Mesendoderm (in vitro differentiated cells): Measurements from ENCODE around the gene ARMH3. TPM values are rescaled to one million over a fixed set of nuclear protein-coding genes. Genes with fewer than 3 reads are reported as not detected.

ENCODE experiments used
- DNase-seq: peaks from one replicate; pipeline ENCODE4 v3.0.0; 2013
- H2AK5ac ChIP-seq: 2 replicates; pipeline ENCODE4 v1.6.1; 2013; ENCODE audit warnings: low read length, inconsistent platforms
- H2BK120ac ChIP-seq: 2 replicates; pipeline ENCODE4 v1.6.1; 2013; ENCODE audit warnings: low read depth, mild to moderate bottlenecking, low read length, moderate library complexity, mixed read lengths
- H2BK15ac ChIP-seq: replicated peaks from 2 replicates; pipeline ENCODE4 v1.6.1; 2013; ENCODE audit warnings: low read depth, mild to moderate bottlenecking, moderate library complexity
- H2BK5ac ChIP-seq: 2 replicates; pipeline ENCODE4 v1.6.1; 2013; ENCODE audit warnings: low read length, inconsistent platforms
- H3K18ac ChIP-seq: 2 replicates; pipeline ENCODE4 v1.6.1; 2013; ENCODE audit warnings: mild to moderate bottlenecking, low read length, mixed read lengths
- H3K23ac ChIP-seq: one replicate; pipeline ENCODE4 v1.6.1; 2013; ENCODE audit warnings: low read length
- H3K27ac ChIP-seq: 2 replicates; pipeline ENCODE4 v1.5.1; 2013; ENCODE audit warnings: low read depth, mild to moderate bottlenecking, inconsistent platforms, low read length, moderate library complexity
- H3K27me3 ChIP-seq: 2 replicates; pipeline ENCODE4 v1.6.1; 2013; ENCODE audit warnings: low read length, control low read depth, mild to moderate bottlenecking, inconsistent platforms; ENCODE audit not compliant: insufficient read depth, poor library complexity
- H3K36me3 ChIP-seq: 2 replicates; pipeline ENCODE4 v1.6.1; 2013; ENCODE audit warnings: low read length, inconsistent platforms; ENCODE audit not compliant: control insufficient read depth, insufficient read depth
- H3K4ac ChIP-seq: one replicate; pipeline ENCODE4 v1.6.1; 2013; ENCODE audit warnings: low read depth, mild to moderate bottlenecking, low read length, moderate library complexity
- H3K4me1 ChIP-seq: 2 replicates; pipeline ENCODE4 v1.6.1; 2013; ENCODE audit warnings: low read depth, low read length, inconsistent platforms; ENCODE audit not compliant: control insufficient read depth
- H3K4me2 ChIP-seq: 2 replicates; pipeline ENCODE4 v1.6.1; 2013; ENCODE audit warnings: low read length
- H3K4me3 ChIP-seq: 2 replicates; pipeline ENCODE4 v1.5.1; 2013; ENCODE audit warnings: mild to moderate bottlenecking, low read length
- H3K56ac ChIP-seq: one replicate; pipeline ENCODE4 v1.6.1; 2013; ENCODE audit warnings: low read length
- H3K79me1 ChIP-seq: 2 replicates; pipeline ENCODE4 v1.6.1; 2013; ENCODE audit warnings: low read length, inconsistent platforms
- H3K79me2 ChIP-seq: 2 replicates; pipeline ENCODE4 v1.6.1; 2013; ENCODE audit warnings: mild to moderate bottlenecking, low read length; ENCODE audit not compliant: control insufficient read depth, insufficient read depth
- H3K9ac ChIP-seq: 2 replicates; pipeline ENCODE4 v1.6.1; 2013; ENCODE audit warnings: low read length, inconsistent platforms
- H4K5ac ChIP-seq: one replicate; pipeline ENCODE4 v1.6.1; 2013; ENCODE audit warnings: low read length
- H4K8ac ChIP-seq: one replicate; pipeline ENCODE4 v1.6.1; 2013; ENCODE audit warnings: low read depth, mild to moderate bottlenecking, control low read depth, low read length, moderate library complexity
- WGBS: extraction: QIAGEN DNeasy Blood & Tissue Kit; methylation state at CpG from one replicate; pipeline ENCODE4 v1.1.7; 2013; ENCODE audit warnings: low lambda C conversion rate, missing lambda C conversion rate; ENCODE audit not compliant: insufficient coverage; ENCODE audit errors: extremely low coverage; 5-methylcytosine and 5-hydroxymethylcytosine counted together
- small RNA-seq: library from polyadenylated mRNA; stranded (forward); fragments of <200 nt; extraction: miRNeasy Mini kit (QIAGEN cat#:217004); gene quantifications from one replicate; pipeline ENCODE3, GENCODE V24; 2013; ENCODE audit not compliant: insufficient read depth

Gene ARMH3

DNA sequence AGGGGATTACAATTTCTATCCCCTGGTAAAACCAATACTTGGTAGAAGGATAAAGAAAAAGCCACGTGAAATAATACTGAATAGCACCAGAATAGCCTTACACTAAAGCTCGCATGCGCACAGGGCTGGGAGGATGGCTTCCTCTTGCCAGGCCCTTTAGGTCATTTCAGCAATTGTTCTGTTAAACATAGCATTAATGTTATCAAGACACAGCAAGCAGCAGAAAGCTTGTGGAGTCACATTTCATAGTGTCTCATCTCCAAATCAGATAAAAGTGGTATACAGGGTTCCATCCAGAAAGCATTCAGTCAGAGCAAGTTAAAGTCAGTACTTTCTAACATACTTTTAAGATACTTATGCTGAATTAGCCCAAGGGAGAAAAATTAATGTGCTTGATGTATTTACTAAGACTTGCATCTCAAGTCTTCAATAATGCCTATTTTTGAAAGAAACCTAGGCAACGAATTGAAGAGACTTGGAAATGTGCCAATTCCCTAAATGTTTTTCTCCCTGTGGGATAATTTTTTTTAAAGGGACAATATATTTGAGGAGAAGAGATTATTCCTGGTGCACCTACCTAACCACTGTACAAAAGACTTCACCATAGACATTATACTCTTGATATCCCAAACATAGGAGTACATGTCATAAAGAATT lies 258.4 kb downstream of the ARMH3 start:
- Histone ChIP-seq H2BK120ac (no peak overlapping the region), H3K4me3 (no peak overlapping the region), H3K56ac (no peak overlapping the region), H2BK15ac (no peak overlapping the region), H4K8ac (no peak overlapping the region), H3K18ac (no peak overlapping the region), H3K79me2 (peaks cover 2% of the 10 kb centered on the region), H2BK5ac (no peak overlapping the region), H3K4ac (no peak overlapping the region), H3K4me1 (no peaks in the 10 kb centered on the region), H3K36me3 (peaks cover 19% of the 10 kb centered on the region), H3K27me3 (no peaks in the 10 kb centered on the region), H3K4me2 (no peak overlapping the region), H3K79me1 (peaks cover 5% of the 10 kb centered on the region), H2AK5ac (no peak overlapping the region), H3K23ac (no peak overlapping the region), H3K9ac (no peak overlapping the region), H3K27ac (no peak overlapping the region), H4K5ac (no peak overlapping the region)
- no CpG with 5 or more reads among the region's 4 CpGs for WGBS
- DNase-seq: no peak

Small RNA genes within 50 kb of the gene (small RNA-seq; reads per million reads assigned to genes)
- not detected for gene AL500527.1
- gene AL500527.2: not detected
- not detected for gene RF00017
- gene RF00019: not detected
